HL-60/S4 treated with phorbol 12-myristate 13-acetate at 8.2 ng/mL for 4 days and 3 days (cell line): ENCODE data around the gene SESN1.

ENCODE experiments used
- in situ Hi-C: fragments of 300-500 bp; cut with MboI; formaldehyde crosslinking; loops from 2 replicates; pipeline ENCODE4 v1.15.0; 2022; ENCODE audit warnings: low sequenced_read_pairs

Gene SESN1

GRCh38 chr6:109033655-109034054 is 61.0 kb downstream of the SESN1 start:
- in situ Hi-C loops = no loop called here

- in situ Hi-C loops = no loop called here
Observed at GRCh38 chr6:109031416-109031815, 63.2 kb downstream of the SESN1 start.

GRCh38 chr6:109029313-109029712 is 65.3 kb downstream of the SESN1 start:
- in situ Hi-C loops = no loop called here

- in situ Hi-C loops = no loop called here
Observed at GRCh38 chr6:109028439-109028838, 66.2 kb downstream of the SESN1 start.

- in situ Hi-C loops = no loop called here
Observed at GRCh38 chr6:109027964-109028363, 66.7 kb downstream of the SESN1 start.

- in situ Hi-C loops = no loop called here
Observed at GRCh38 chr6:109025639-109026038, 69.0 kb downstream of the SESN1 start.

- in situ Hi-C loops = no loop called here
Observed at GRCh38 chr6:109024784-109025183, 69.9 kb downstream of the SESN1 start.

GRCh38 chr6:109024368-109024767 is 70.3 kb downstream of the SESN1 start:
- in situ Hi-C loops = no loop called here

GRCh38 chr6:109023356-109023925 is 71.2 kb downstream of the SESN1 start:
- in situ Hi-C loops = no loop called here

GRCh38 chr6:109021870-109022269 is 72.8 kb downstream of the SESN1 start:
- in situ Hi-C loops = no loop called here

GRCh38 chr6:109019911-109020310 is 74.7 kb downstream of the SESN1 start:
- in situ Hi-C loops = no loop called here

GRCh38 chr6:109015176-109015575 is 79.5 kb downstream of the SESN1 start:
- in situ Hi-C loops = no loop called here

GRCh38 chr6:109014606-109015005 is 80.0 kb downstream of the SESN1 start:
- in situ Hi-C loops = no loop called here

- in situ Hi-C loops = no loop called here
Observed at GRCh38 chr6:109013656-109014305, 80.9 kb downstream of the SESN1 start.

- in situ Hi-C loops = no loop called here
Observed at GRCh38 chr6:109010705-109011102, 83.9 kb downstream of the SESN1 start.

GRCh38 chr6:109009962-109010704 is 84.5 kb downstream of the SESN1 start:
- in situ Hi-C loops = no loop called here

GRCh38 chr6:109009236-109009961 is 85.2 kb downstream of the SESN1 start:
- in situ Hi-C loops = no loop called here

GRCh38 chr6:109008537-109009235 is 86.0 kb downstream of the SESN1 start:
- in situ Hi-C loops = no loop called here

GRCh38 chr6:109008054-109008453 is 86.6 kb downstream of the SESN1 start:
- in situ Hi-C loops = no loop called here

- in situ Hi-C loops = no loop called here
Observed at GRCh38 chr6:109007521-109007920, 87.1 kb downstream of the SESN1 start.

- in situ Hi-C loops = no loop called here
Observed at GRCh38 chr6:109006818-109007217, 87.8 kb downstream of the SESN1 start.
